ENCODE measurements around the gene MDFI.

MDFI gene

DNA sequence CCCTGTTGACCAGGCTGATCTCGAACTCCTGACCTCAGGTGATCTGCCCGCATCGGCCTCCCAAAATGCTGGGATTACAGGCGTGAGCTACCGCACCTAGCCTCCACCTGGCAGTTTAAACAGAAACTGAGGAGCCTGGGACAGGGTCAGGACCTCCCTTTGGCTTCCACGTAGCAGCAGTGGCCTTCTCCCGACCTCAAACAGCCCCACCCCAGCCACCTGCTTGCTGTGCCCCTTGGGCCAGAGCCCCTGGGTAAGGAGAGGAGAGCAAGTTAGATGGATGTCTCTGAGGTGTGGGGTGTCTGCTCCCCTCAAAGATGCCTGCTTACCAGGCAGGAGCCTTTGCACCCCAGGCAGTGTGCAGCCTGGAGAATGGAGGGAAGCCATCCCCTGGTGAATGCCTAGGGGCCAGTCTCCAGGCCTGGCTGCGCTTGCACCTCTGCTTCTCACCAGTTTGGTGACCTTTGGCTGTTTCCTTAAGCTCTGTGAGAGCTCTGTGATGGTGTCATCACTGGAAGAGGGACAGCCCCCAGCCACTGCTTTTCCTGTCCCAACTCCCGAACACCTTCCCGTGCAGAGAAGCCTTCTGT lies 42.1 kb upstream of the MDFI start:
- H3K4me1 ChIP-seq (ENCODE audit: control insufficient read depth, insufficient read depth, low read length) = peaks cover 14% of the 10 kb centered on the region
- H3K9ac ChIP-seq (ENCODE audit: low read depth, low read length) = no peak overlapping the region
- no peak overlapping the region for H3K4me3 ChIP-seq (ENCODE audit: low read depth, low read length)
- H3K9me3 ChIP-seq (ENCODE audit: control insufficient read depth, insufficient read depth, low read length) = no peaks in the 10 kb centered on the region
- H3K27me3 ChIP-seq (ENCODE audit: control insufficient read depth, insufficient read depth, low read length) = 0 out of 2 replicates have a peak, but pooled peaks cover 3% of the 10 kb centered on the region
- H3K27ac ChIP-seq (ENCODE audit: low read depth, low read length) = no peak overlapping the region
- H3K36me3 ChIP-seq (ENCODE audit: control insufficient read depth, insufficient read depth, low read length) = no peaks in the 10 kb centered on the region

DNA sequence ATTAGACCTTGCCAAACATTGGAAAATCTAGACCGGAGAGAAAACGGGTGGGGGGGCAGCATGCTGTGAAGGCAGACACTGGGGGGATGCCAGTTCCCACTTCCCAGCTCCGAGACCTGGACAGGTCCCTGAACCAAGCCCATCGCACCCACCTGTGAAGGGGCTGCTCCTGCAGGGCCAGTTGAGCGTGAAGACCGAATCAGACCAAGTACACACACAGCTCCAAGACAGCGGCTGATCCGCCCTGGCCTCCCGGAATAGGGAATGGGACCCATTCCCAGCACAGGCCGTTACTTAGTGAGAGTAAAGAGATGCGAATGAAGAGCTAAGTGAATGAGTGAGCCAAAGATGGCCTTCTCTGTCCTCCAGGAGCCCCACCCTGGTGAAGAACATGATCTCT lies 41.5 kb upstream of the MDFI start:
- Histone ChIP-seq H3K36me3 (ENCODE audit: control insufficient read depth, insufficient read depth, low read length) (no peaks in the 10 kb centered on the region), H3K9ac (ENCODE audit: low read depth, low read length) (no peak overlapping the region), H3K27ac (ENCODE audit: low read depth, low read length) (no peak overlapping the region), H3K27me3 (ENCODE audit: control insufficient read depth, insufficient read depth, low read length) (peaks cover 6% of the 10 kb centered on the region; the same call in 1 of the 2 replicates), H3K4me1 (ENCODE audit: control insufficient read depth, insufficient read depth, low read length) (peaks cover 16% of the 10 kb centered on the region), H3K9me3 (ENCODE audit: control insufficient read depth, insufficient read depth, low read length) (no peaks in the 10 kb centered on the region), H3K4me3 (ENCODE audit: low read depth, low read length) (no peak overlapping the region)

DNA sequence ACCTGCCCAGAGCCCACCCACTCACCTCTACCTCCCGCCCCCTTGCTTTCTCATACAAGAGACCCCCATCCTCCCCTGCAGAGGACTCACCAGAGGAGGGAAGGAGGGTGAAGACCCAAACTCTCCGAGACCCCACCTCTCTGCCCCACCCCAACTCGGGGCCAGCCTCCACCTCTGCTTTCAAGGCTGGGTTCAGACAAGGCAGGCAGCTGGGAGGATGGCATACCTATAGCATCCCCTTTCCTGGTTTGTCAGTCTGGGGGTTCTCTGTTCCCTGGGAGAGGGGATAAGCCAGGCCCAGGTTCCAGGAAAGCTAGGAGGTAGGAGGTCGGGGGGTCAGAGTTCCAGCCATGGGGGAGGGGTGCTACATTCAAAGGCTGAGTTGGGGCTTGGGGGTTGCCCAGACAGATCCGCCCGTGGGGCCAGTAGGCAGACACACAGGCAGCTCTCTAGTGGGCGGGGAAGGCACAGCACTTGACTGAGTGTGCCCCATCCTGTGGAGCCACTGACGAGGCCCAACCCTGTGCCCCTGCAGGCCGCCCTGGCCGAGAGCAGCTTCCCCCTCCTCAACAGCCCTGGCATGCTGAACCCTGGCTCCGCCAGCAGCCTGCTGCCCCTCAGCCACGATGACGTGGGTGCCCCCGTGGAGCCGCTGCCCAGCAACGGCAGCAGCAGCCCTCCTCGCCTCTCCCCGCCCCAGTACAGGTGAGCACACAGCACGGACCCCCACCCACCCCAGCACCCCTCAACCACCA lies 40.8 kb upstream of the MDFI start:
- peaks cover 19% of the 10 kb centered on the region for H3K4me1 ChIP-seq (ENCODE audit: control insufficient read depth, insufficient read depth, low read length)

DNA sequence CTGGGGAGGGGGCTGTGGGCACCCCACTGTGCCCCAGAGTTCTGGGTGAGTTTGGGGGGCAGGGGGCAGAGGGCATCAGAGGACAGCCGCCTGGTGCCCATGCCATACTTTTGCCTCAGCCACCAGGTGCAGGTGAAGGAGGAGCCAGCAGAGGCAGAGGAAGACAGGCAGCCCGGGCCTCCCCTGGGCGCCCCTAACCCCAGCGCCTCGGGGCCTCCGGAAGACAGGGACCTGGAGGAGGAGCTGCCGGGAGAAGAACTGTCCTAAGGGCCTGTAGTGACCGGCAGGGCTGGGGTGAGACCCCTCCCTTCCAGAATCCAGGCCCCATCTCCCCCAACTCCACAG lies 39.6 kb upstream of the MDFI start:
- Histone ChIP-seq H3K9me3 (ENCODE audit: control insufficient read depth, insufficient read depth, low read length) (no peaks in the 10 kb centered on the region), H3K9ac (ENCODE audit: low read depth, low read length) (no peak overlapping the region), H3K36me3 (ENCODE audit: control insufficient read depth, insufficient read depth, low read length) (no peaks in the 10 kb centered on the region), H3K27ac (ENCODE audit: low read depth, low read length) (no peak overlapping the region), H3K27me3 (ENCODE audit: control insufficient read depth, insufficient read depth, low read length) (peaks cover 11% of the 10 kb centered on the region; the same call in 1 of the 2 replicates), H3K4me1 (ENCODE audit: control insufficient read depth, insufficient read depth, low read length) (peaks cover 24% of the 10 kb centered on the region), H3K4me3 (ENCODE audit: low read depth, low read length) (no peak overlapping the region)

More for the DNA sequence above, 40.8 kb upstream of the MDFI start:
- H3K4me3 ChIP-seq (ENCODE audit: low read depth, low read length) = no peak overlapping the region
- no peak overlapping the region for H3K27ac ChIP-seq (ENCODE audit: low read depth, low read length)
- H3K9me3 ChIP-seq (ENCODE audit: control insufficient read depth, insufficient read depth, low read length) = no peaks in the 10 kb centered on the region
- H3K9ac ChIP-seq (ENCODE audit: low read depth, low read length) = no peak overlapping the region
- H3K27me3 ChIP-seq (ENCODE audit: control insufficient read depth, insufficient read depth, low read length) = peaks cover 8% of the 10 kb centered on the region; the same call in 1 of the 2 replicates
- no peaks in the 10 kb centered on the region for H3K36me3 ChIP-seq (ENCODE audit: control insufficient read depth, insufficient read depth, low read length)

DNA sequence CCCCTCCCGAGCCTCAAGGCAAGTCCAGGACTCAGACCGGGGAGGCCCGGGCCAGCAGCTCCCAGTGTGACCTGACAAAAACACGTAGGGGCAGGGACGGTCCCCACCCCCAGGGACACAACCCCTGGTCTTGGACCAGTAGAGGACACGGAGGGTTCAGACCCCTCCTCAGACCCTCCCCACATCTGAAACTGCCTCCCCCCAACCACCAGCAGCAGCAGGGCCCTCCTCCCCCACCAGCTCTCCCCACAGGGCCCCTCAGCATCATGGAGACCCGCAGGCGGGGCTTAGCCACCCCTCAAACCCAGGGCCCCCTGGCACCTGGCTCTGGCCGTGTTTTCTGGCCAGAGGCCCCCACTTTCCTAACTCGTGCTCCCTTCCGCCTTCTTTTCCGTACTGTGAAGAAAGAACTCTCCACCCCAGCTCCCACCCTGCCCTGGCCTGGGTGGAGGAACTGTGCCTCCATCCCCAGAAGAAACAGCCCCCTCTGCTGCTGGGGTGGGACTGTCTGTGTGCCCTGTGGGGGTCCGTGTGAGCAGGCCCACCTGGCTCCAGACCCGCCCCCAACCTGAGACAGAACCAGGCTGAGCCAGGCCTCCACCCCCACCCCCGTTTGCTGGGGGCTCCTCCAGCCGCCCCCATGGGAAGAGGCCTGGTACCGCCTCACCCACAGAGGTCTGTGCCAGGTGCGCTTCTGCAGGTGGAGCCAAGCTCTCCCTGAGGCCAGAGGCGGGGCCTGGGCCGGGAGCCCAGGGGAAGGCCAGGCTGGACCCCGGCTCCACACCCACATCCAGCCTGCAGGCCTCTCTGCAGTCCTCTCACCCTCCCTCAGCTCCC lies 39.0 kb upstream of the MDFI start:
- Histone ChIP-seq H3K27ac (ENCODE audit: low read depth, low read length) (no peak overlapping the region), H3K27me3 (ENCODE audit: control insufficient read depth, insufficient read depth, low read length) (peaks cover 11% of the 10 kb centered on the region; the same call in 1 of the 2 replicates), H3K9me3 (ENCODE audit: control insufficient read depth, insufficient read depth, low read length) (no peaks in the 10 kb centered on the region), H3K9ac (ENCODE audit: low read depth, low read length) (no peak overlapping the region), H3K36me3 (ENCODE audit: control insufficient read depth, insufficient read depth, low read length) (no peaks in the 10 kb centered on the region), H3K4me1 (ENCODE audit: control insufficient read depth, insufficient read depth, low read length) (peaks cover 24% of the 10 kb centered on the region), H3K4me3 (ENCODE audit: low read depth, low read length) (no peak overlapping the region)

DNA sequence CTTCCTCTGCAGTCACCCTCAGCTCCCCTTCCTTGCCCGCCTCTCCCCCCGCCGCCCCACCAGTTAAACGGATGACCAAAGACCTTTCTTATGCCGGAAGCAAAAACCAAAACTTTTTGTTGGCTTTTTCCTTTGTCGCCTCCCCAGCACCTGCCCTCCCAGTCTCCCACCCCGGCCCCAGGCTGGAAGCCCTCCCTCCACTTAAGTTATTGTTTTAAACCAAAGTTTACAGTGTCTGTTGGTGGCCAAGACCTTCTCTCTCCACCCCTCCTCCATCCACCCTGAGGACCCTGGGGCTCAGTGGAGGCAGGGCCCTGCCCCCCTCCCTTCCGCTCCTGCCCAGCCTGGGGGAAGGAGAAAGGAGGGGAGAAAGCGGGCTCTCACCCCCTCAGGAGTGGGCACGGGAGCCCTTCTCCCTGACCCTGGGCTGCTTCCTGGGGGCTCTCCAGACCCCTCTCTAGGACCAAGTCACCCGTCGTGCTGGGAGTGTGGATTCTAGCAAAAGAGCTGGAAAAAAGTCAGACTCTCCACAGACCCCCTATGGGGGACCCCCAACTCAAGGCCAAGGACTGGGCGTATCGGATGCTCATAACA lies 38.3 kb upstream of the MDFI start:
- Histone ChIP-seq H3K27me3 (ENCODE audit: control insufficient read depth, insufficient read depth, low read length) (peaks cover 11% of the 10 kb centered on the region; the same call in 1 of the 2 replicates), H3K4me3 (ENCODE audit: low read depth, low read length) (no peak overlapping the region), H3K4me1 (ENCODE audit: control insufficient read depth, insufficient read depth, low read length) (peaks cover 24% of the 10 kb centered on the region), H3K36me3 (ENCODE audit: control insufficient read depth, insufficient read depth, low read length) (no peaks in the 10 kb centered on the region), H3K27ac (ENCODE audit: low read depth, low read length) (no peak overlapping the region), H3K9me3 (ENCODE audit: control insufficient read depth, insufficient read depth, low read length) (no peaks in the 10 kb centered on the region), H3K9ac (ENCODE audit: low read depth, low read length) (no peak overlapping the region)

DNA sequence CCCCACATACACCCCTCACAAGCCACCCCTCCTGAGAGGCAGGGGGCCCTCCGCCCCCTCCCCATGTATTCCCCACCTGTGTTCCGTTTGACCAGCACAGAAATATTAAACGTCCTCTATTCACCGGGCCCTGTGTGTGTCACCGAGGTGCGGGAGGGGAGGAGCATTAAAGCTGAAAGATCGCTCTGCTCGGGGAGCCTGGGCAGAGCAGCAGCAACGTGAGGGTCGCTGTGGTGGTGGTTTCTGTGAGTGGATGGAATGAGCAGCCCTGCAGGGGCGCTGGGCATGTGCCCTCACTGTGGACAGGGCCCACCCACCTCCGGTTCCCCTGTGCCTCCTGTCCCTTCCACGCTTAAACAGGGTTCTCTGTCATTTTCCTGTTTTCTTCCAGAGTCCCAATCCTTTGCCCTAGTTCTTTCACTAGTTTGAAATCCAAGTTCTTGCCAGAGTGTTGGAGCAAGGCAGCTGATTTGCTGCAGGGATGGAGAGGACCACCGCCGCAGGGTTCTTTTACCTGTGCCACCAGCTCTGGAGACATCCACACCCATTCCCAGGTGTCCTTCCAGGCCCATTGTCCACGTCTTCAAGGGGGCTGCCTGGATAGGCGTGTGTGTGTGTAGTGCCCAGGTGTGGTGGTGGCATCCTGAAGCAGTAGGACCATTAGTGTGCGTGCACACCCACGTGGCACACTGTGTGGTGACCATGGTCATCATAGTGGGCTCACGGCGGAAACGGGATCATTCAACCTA lies 37.6 kb upstream of the MDFI start:
- H3K27me3 ChIP-seq (ENCODE audit: control insufficient read depth, insufficient read depth, low read length) = peaks cover 11% of the 10 kb centered on the region; the same call in 1 of the 2 replicates
- no peak overlapping the region for H3K27ac ChIP-seq (ENCODE audit: low read depth, low read length)
- H3K36me3 ChIP-seq (ENCODE audit: control insufficient read depth, insufficient read depth, low read length) = no peaks in the 10 kb centered on the region
- H3K4me3 ChIP-seq (ENCODE audit: low read depth, low read length) = no peak overlapping the region
- H3K9ac ChIP-seq (ENCODE audit: low read depth, low read length) = no peak overlapping the region
- peaks cover 24% of the 10 kb centered on the region for H3K4me1 ChIP-seq (ENCODE audit: control insufficient read depth, insufficient read depth, low read length)
- H3K9me3 ChIP-seq (ENCODE audit: control insufficient read depth, insufficient read depth, low read length) = no peaks in the 10 kb centered on the region

DNA sequence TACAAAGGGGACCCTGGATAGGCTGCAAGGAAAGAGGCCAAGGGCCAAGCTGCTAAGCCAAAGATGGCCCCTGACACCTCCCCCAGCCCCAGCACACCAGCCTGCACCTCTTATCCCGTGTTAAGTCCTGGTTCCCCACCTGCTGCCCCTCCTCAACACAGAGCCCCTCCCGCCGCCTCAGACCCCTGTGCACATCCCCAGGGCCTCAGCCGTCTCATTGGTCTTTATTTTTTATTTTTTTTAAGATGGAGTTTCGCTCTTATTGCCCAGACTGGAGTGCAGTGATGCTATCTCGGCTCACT lies 37.1 kb upstream of the MDFI start:
- no peaks in the 10 kb centered on the region for H3K9me3 ChIP-seq (ENCODE audit: control insufficient read depth, insufficient read depth, low read length)
- H3K27me3 ChIP-seq (ENCODE audit: control insufficient read depth, insufficient read depth, low read length) = peaks cover 11% of the 10 kb centered on the region; the same call in 1 of the 2 replicates
- peaks cover 24% of the 10 kb centered on the region for H3K4me1 ChIP-seq (ENCODE audit: control insufficient read depth, insufficient read depth, low read length)
- H3K27ac ChIP-seq (ENCODE audit: low read depth, low read length) = no peak overlapping the region
- H3K36me3 ChIP-seq (ENCODE audit: control insufficient read depth, insufficient read depth, low read length) = no peaks in the 10 kb centered on the region
- no peak overlapping the region for H3K4me3 ChIP-seq (ENCODE audit: low read depth, low read length)
- no peak overlapping the region for H3K9ac ChIP-seq (ENCODE audit: low read depth, low read length)

DNA sequence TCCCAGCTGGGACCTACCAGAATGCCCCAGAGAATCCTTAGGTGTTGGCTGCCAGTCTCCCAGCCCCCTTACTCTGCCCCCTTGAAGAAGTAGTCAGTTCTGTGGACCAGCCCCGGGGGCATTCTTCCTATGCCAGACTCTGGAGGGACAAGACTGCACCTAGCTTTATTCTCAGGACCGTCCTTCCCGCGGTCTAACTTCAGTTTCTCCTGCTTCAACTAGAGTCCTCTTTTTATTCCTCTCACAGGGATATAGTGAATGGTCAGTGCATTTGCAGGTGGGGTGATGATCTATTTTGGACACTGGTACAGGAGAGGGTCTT lies 35.9 kb upstream of the MDFI start:
- no peak overlapping the region for H3K27ac ChIP-seq (ENCODE audit: low read depth, low read length)
- H3K4me1 ChIP-seq (ENCODE audit: control insufficient read depth, insufficient read depth, low read length) = peaks cover 23% of the 10 kb centered on the region
- H3K9me3 ChIP-seq (ENCODE audit: control insufficient read depth, insufficient read depth, low read length) = no peaks in the 10 kb centered on the region
- H3K4me3 ChIP-seq (ENCODE audit: low read depth, low read length) = no peak overlapping the region
- peaks cover 11% of the 10 kb centered on the region; the same call in 1 of the 2 replicates for H3K27me3 ChIP-seq (ENCODE audit: control insufficient read depth, insufficient read depth, low read length)
- H3K36me3 ChIP-seq (ENCODE audit: control insufficient read depth, insufficient read depth, low read length) = no peaks in the 10 kb centered on the region
- no peak overlapping the region for H3K9ac ChIP-seq (ENCODE audit: low read depth, low read length)

DNA sequence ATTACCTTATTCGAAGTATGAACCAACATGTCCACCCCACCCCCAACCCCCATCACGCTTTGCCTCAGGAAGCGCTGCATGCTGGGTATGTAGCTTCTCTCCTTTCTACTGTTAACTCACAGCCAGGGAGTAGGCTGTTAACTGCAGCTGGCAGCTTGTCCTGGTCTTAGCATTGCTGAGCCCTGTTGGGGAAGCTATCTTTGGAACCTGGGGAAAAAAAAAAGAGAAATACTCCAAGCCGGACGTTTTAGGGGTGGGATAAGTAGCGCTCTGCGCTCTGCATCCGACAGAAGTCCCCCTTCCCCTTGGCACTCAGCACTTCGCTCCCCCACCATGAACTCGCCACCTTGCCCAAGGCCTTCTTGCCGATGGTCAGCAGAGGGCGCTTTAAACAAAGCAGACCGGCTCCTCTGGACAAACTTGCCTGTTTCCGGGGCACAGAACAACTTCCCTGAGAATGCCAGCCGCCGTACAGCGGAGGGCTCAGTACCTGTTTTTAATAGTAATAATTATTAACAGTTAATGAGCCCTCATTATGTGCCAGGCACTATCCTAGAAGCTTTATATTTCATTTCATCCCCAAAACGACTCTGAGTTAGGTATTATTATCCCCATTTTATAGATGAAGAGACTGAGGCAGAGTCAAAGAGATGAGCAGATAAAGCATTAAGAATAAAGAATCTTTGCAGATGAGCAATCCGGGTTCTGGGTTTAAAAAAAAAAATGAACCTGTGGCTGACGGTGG lies 35.2 kb upstream of the MDFI start:
- H3K27ac ChIP-seq (ENCODE audit: low read depth, low read length) = no peak overlapping the region
- H3K27me3 ChIP-seq (ENCODE audit: control insufficient read depth, insufficient read depth, low read length) = peaks cover 11% of the 10 kb centered on the region; the same call in 1 of the 2 replicates
- peak overlapping the region; percentile 54 for H3K4me3 ChIP-seq (ENCODE audit: low read depth, low read length)
- H3K4me1 ChIP-seq (ENCODE audit: control insufficient read depth, insufficient read depth, low read length) = peaks cover 21% of the 10 kb centered on the region
- no peak overlapping the region for H3K9ac ChIP-seq (ENCODE audit: low read depth, low read length)
- H3K9me3 ChIP-seq (ENCODE audit: control insufficient read depth, insufficient read depth, low read length) = no peaks in the 10 kb centered on the region
- H3K36me3 ChIP-seq (ENCODE audit: control insufficient read depth, insufficient read depth, low read length) = no peaks in the 10 kb centered on the region
